K562 (cell line): ENCODE measurements around the gene C1RL.

ENCODE experiments used
- EZH2 ChIP-seq: IDR thresholded peaks from 2 replicates; pipeline ENCODE4 v1.6.1; 2012; ENCODE audit warnings: low read depth, mild to moderate bottlenecking, inconsistent platforms, low read length, borderline replicate concordance
- HDAC1 ChIP-seq, 2 experiments: fragments of 450-650 bp; IDR thresholded peaks; 2 replicates each; pipeline ENCODE4 v1.6.1; 2016 to 2017; ENCODE audit warnings: inconsistent platforms in 1 of 2, mild to moderate bottlenecking in 1 of 2, moderate library complexity in 1 of 2
- LEF1 ChIP-seq: fragments of 450-650 bp; IDR thresholded peaks from 2 replicates; pipeline ENCODE4 v1.6.1; 2016; ENCODE audit warnings: mild to moderate bottlenecking
- SETDB1 ChIP-seq: IDR thresholded peaks from one replicate; pipeline ENCODE4 v1.6.1; 2012; ENCODE audit warnings: low read length, control low read depth, inconsistent platforms
- SIX5 ChIP-seq, 2 experiments: IDR thresholded peaks; 2 replicates each; pipeline ENCODE4 v1.6.1; 2011; ENCODE audit warnings: low read length in 2 of 2, borderline replicate concordance in 1 of 2, low read depth in 1 of 2, mild to moderate bottlenecking in 1 of 2, moderate library complexity in 1 of 2; ENCODE audit not compliant: insufficient read depth in 1 of 2
- STAG1 ChIP-seq: sonication (generic); formaldehyde crosslinking; IDR thresholded peaks from 2 replicates; pipeline ENCODE4 v1.5.0; 2020; ENCODE audit warnings: missing genetic modification reagents, borderline replicate concordance
- TEAD4 ChIP-seq, 2 experiments: sonication (generic) in 1 of 2; formaldehyde crosslinking in 1 of 2; IDR thresholded peaks; 2 replicates each; pipeline versions ENCODE4 v1.6.1 to v1.8.0; 2012 to 2022; ENCODE audit warnings: borderline replicate concordance in 1 of 2, inconsistent platforms in 1 of 2, low read length in 1 of 2, mild to moderate bottlenecking in 1 of 2, missing genetic modification reagents in 1 of 2
- XRCC5 ChIP-seq: fragments of 200-400 bp; formaldehyde crosslinking; IDR thresholded peaks from 2 replicates; pipeline ENCODE4 v1.6.1; 2017; ENCODE audit warnings: low read depth, mild to moderate bottlenecking, low read length
- TF ChIP-seq, protein P1 (sequence below), 3 experiments: fragments of 200-800 bp in 1 of 3; fragments of 250-450 bp in 1 of 3; fragments of 450-650 bp in 1 of 3; sonication (Bioruptor Pico) in 1 of 3; sonication (Bioruptor generic) in 1 of 3; formaldehyde crosslinking in 1 of 3; IDR thresholded peaks; 2 replicates each; pipeline versions ENCODE4 v1.6.1 to v1.8.0; 2016 to 2022; ENCODE audit warnings: mild to moderate bottlenecking in 2 of 3, missing genetic modification characterization in 2 of 3, missing compliant biosample characterization in 1 of 3, moderate library complexity in 1 of 3
- TF ChIP-seq, protein P2 (sequence below), 3 experiments: IDR thresholded peaks in 2 of 3; conservative IDR thresholded peaks in 1 of 3; 2 replicates each; pipeline ENCODE4 v1.5.1; 2011 to 2012; ENCODE audit warnings: low read length in 3 of 3, mild to moderate bottlenecking in 3 of 3, control low read depth in 2 of 3, improper control_type of control experiment in 1 of 3, inconsistent platforms in 1 of 3, low read depth in 1 of 3, mixed read lengths in 1 of 3, moderate library complexity in 1 of 3; ENCODE audit not compliant: insufficient read depth in 2 of 3

DNA sequence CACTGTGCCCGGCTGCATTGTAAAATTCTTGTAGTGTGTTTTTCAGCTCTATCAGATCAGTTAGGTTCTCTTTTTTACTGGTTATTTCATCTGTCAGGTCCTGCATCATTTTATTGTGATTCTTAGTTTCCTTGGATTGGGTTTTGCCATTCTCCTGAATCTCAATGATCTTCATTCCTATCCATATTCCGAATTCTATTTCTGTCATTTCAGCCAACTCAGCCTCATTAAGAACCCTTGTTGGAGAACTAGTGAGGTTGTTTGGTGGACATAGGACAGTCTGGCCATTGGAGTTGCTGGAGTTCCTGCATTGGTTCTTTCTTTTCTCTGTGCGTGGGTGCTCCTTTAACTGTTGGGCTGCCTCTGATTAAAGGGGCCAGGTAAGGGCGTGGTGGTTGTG lies 54.1 kb downstream of the C1RL start:
- no peak for TF ChIP-seq XRCC5
- TF ChIP-seq HDAC1 (IDR thresholded peaks at IDR 0.05): no peak
- TF ChIP-seq, protein P1, sequence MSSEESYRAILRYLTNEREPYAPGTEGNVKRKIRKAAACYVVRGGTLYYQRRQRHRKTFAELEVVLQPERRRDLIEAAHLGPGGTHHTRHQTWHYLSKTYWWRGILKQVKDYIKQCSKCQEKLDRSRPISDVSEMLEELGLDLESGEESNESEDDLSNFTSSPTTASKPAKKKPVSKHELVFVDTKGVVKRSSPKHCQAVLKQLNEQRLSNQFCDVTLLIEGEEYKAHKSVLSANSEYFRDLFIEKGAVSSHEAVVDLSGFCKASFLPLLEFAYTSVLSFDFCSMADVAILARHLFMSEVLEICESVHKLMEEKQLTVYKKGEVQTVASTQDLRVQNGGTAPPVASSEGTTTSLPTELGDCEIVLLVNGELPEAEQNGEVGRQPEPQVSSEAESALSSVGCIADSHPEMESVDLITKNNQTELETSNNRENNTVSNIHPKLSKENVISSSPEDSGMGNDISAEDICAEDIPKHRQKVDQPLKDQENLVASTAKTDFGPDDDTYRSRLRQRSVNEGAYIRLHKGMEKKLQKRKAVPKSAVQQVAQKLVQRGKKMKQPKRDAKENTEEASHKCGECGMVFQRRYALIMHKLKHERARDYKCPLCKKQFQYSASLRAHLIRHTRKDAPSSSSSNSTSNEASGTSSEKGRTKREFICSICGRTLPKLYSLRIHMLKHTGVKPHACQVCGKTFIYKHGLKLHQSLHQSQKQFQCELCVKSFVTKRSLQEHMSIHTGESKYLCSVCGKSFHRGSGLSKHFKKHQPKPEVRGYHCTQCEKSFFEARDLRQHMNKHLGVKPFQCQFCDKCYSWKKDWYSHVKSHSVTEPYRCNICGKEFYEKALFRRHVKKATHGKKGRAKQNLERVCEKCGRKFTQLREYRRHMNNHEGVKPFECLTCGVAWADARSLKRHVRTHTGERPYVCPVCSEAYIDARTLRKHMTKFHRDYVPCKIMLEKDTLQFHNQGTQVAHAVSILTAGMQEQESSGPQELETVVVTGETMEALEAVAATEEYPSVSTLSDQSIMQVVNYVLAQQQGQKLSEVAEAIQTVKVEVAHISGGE (CRISPR knock-in tag; IDR thresholded peaks at IDR 0.05): no peak
- TF ChIP-seq STAG1 (CRISPR knock-in tag): no peak
- no peak for TF ChIP-seq TEAD4 (IDR thresholded peaks at IDR 0.05; ENCODE audit: low read length)
- no peak for TF ChIP-seq TEAD4 (CRISPR knock-in tag; IDR thresholded peaks at IDR 0.05; ENCODE audit: borderline replicate concordance)
- TF ChIP-seq, protein P2, sequence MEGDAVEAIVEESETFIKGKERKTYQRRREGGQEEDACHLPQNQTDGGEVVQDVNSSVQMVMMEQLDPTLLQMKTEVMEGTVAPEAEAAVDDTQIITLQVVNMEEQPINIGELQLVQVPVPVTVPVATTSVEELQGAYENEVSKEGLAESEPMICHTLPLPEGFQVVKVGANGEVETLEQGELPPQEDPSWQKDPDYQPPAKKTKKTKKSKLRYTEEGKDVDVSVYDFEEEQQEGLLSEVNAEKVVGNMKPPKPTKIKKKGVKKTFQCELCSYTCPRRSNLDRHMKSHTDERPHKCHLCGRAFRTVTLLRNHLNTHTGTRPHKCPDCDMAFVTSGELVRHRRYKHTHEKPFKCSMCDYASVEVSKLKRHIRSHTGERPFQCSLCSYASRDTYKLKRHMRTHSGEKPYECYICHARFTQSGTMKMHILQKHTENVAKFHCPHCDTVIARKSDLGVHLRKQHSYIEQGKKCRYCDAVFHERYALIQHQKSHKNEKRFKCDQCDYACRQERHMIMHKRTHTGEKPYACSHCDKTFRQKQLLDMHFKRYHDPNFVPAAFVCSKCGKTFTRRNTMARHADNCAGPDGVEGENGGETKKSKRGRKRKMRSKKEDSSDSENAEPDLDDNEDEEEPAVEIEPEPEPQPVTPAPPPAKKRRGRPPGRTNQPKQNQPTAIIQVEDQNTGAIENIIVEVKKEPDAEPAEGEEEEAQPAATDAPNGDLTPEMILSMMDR (IDR thresholded peaks at IDR 0.05 in 2 of 3, conservative IDR thresholded peaks at IDR 0.05 in 1 of 3; ENCODE audit: insufficient read depth in 2 of 3, low read depth in 1 of 3, low read length in 3 of 3): no peak
- no peak for TF ChIP-seq LEF1
- TF ChIP-seq SETDB1: no peak
- no peak for TF ChIP-seq EZH2
- no peak for TF ChIP-seq SIX5 (IDR thresholded peaks at IDR 0.05; ENCODE audit: borderline replicate concordance in 1 of 2, insufficient read depth in 1 of 2, low read depth in 1 of 2, low read length in 2 of 2)
